HCT116 (cell line): ENCODE results near the gene SMG6. TPM values are rescaled to one million over a fixed set of nuclear protein-coding genes. Genes with fewer than 3 reads are reported as not detected.

ENCODE experiments used
- ATAC-seq: fragments of 200-7000 bp; cut with Tn5 transposase; 2 replicates; pipeline ENCODE4 v1.9.1; 2020; ENCODE audit warnings: mild to moderate bottlenecking, moderate library complexity
- BruUV-seq: library from RNA; stranded (reverse); fragments of 400-500 nt; replicated peaks from 2 replicates; lab custom pipeline; 2021; lab: Mats Ljungman, UMichigan
- CTCF ChIA-PET: fragments of 300-600 bp; sonication (Branson Sonifier 250); formaldehyde crosslinking; loops from one replicate; lab custom pipeline; 2021; ENCODE audit warnings: antibody characterized with exemption; lab: Charles Lee
- POLR2A ChIA-PET: fragments of 300-600, 350-600 bp; sonication (Branson Sonifier 250); formaldehyde crosslinking; loops from one replicate; lab custom pipeline; 2021; ENCODE audit warnings: antibody characterized with exemption; lab: Charles Lee
- RAD21 ChIA-PET, 2 experiments: fragments of 300-600 bp; sonication (Branson Sonifier 250); formaldehyde crosslinking; loops; one replicate each; lab custom pipeline; 2023; ENCODE audit warnings: low total read pairs in 2 of 2; ENCODE audit not compliant: uncharacterized antibody in 2 of 2, unreplicated experiment in 2 of 2, low non-redundant PET in 1 of 2; lab: Charles Lee
- DNase-seq: peaks from one replicate; pipeline ENCODE4 v3.0.0-alpha.2; 2010; ENCODE audit warnings: low read depth, low spot score
- H2AFZ ChIP-seq: fragments of 200-600 bp; shearing (Covaris generic), sonication (generic); 2 replicates; pipeline ENCODE4 v1.6.1; 2017; ENCODE audit warnings: low read depth, mixed run types, mixed read lengths, antibody characterized with exemption, low read length; ENCODE audit not compliant: poor library complexity, severe bottlenecking
- H3K27ac ChIP-seq: 2 replicates; pipeline ENCODE4 v1.5.1; 2012; ENCODE audit warnings: low read depth, low read length
- H3K27me3 ChIP-seq: fragments of 200-600 bp; sonication (generic); 2 replicates; pipeline ENCODE4 v1.6.1; 2016; ENCODE audit warnings: mixed run types, low read length, mixed read lengths; ENCODE audit not compliant: insufficient read depth
- H3K36me3 ChIP-seq, 2 experiments: fragments of 200-500 bp in 1 of 2; fragments of 200-600 bp in 1 of 2; sonication (Bioruptor generic) in 1 of 2; sonication (generic) in 1 of 2; 2 replicates each; pipeline versions ENCODE4 v1.5.1 to v1.6.1; 2014 to 2016; ENCODE audit warnings: low read length in 2 of 2, inconsistent platforms in 1 of 2, mixed read lengths in 1 of 2, mixed run types in 1 of 2; ENCODE audit not compliant: insufficient read depth in 2 of 2, control insufficient read depth in 1 of 2
- H3K4me1 ChIP-seq, 2 experiments: fragments of 200-600 bp in 1 of 2; sonication (generic) in 1 of 2; 2 replicates each; pipeline versions ENCODE4 v1.5.1 to v1.6.1; 2012 to 2017; ENCODE audit warnings: low read length in 2 of 2, inconsistent platforms in 1 of 2, mild to moderate bottlenecking in 1 of 2, mixed read lengths in 1 of 2, mixed run types in 1 of 2, moderate library complexity in 1 of 2; ENCODE audit not compliant: insufficient read depth in 2 of 2, control insufficient read depth in 1 of 2
- H3K4me2 ChIP-seq: fragments of 200-600 bp; sonication (generic); 2 replicates; pipeline ENCODE4 v1.6.1; 2017; ENCODE audit warnings: mixed run types, low read length, mixed read lengths
- H3K4me3 ChIP-seq, 2 experiments: fragments of 200-600 bp in 1 of 2; sonication (generic) in 1 of 2; replicated peaks in 1 of 2; 2 replicates each; pipeline ENCODE4 v1.5.1; 2011 to 2016; ENCODE audit warnings: low read length in 2 of 2, control low read depth in 1 of 2, low read depth in 1 of 2, mild to moderate bottlenecking in 1 of 2, mixed read lengths in 1 of 2, mixed run types in 1 of 2
- H3K79me2 ChIP-seq: fragments of 200-600 bp; sonication (generic); 2 replicates; pipeline ENCODE4 v1.6.1; 2017; ENCODE audit warnings: mild to moderate bottlenecking, mixed run types, low read length, moderate library complexity, mixed read lengths; ENCODE audit not compliant: insufficient read depth
- H3K9ac ChIP-seq: fragments of 200-600 bp; sonication (generic); 2 replicates; pipeline ENCODE4 v1.6.1; 2016; ENCODE audit warnings: low read length, mixed read lengths
- H3K9me2 ChIP-seq: fragments of 200-600 bp; sonication (generic), shearing (Covaris generic); 2 replicates; pipeline ENCODE4 v1.6.1; 2017; ENCODE audit warnings: mixed run types, mild to moderate bottlenecking, moderate library complexity; ENCODE audit not compliant: insufficient read depth
- H3K9me3 ChIP-seq, 2 experiments: fragments of 200-500 bp in 1 of 2; fragments of 200-600 bp in 1 of 2; sonication (Bioruptor generic) in 1 of 2; sonication (generic) in 1 of 2; 2 replicates each; pipeline ENCODE4 v1.6.1; 2014 to 2017; ENCODE audit warnings: low read length in 2 of 2, mixed read lengths in 2 of 2, inconsistent platforms in 1 of 2, low read depth in 1 of 2, mild to moderate bottlenecking in 1 of 2, mixed run types in 1 of 2, moderate library complexity in 1 of 2; ENCODE audit not compliant: control insufficient read depth in 1 of 2, insufficient read depth in 1 of 2
- H4K20me1 ChIP-seq: fragments of 200-600 bp; sonication (generic), shearing (Covaris generic); 2 replicates; pipeline ENCODE4 v1.6.1; 2017; ENCODE audit warnings: mixed run types, mild to moderate bottlenecking, moderate library complexity; ENCODE audit not compliant: insufficient read depth
- CBX3 ChIP-seq: IDR thresholded peaks from 2 replicates; pipeline ENCODE4 v1.6.1; 2012; ENCODE audit warnings: low read depth
- CEBPB ChIP-seq: IDR thresholded peaks from 2 replicates; pipeline ENCODE4 v1.6.1; 2012; ENCODE audit warnings: low read depth
- FOSL1 ChIP-seq: IDR thresholded peaks from 2 replicates; pipeline ENCODE4 v1.6.1; 2012; ENCODE audit warnings: low read depth
- MAX ChIP-seq: IDR thresholded peaks from 2 replicates; pipeline ENCODE4 v1.6.1; 2012
- REST ChIP-seq: IDR thresholded peaks from 2 replicates; pipeline ENCODE4 v1.6.1; 2012; ENCODE audit warnings: low read depth
- SIN3A ChIP-seq: IDR thresholded peaks from 2 replicates; pipeline ENCODE4 v1.6.1; 2012; ENCODE audit warnings: low read depth
- SP1 ChIP-seq: IDR thresholded peaks from 2 replicates; pipeline ENCODE4 v1.6.1; 2012; ENCODE audit warnings: low read depth
- SRF ChIP-seq: IDR thresholded peaks from 2 replicates; pipeline ENCODE4 v1.6.1; 2012; ENCODE audit warnings: low read depth
- TCF7L2 ChIP-seq: IDR thresholded peaks from 2 replicates; pipeline ENCODE4 v1.7.0; 2011; ENCODE audit warnings: borderline replicate concordance, inconsistent platforms; ENCODE audit not compliant: insufficient read depth, insufficient read length; ENCODE audit errors: extremely low read depth
- intact Hi-C: fragments of 100-400 bp; cut with micrococcal nuclease; formaldehyde crosslinking; loops from 2 replicates; pipeline ENCODE4 v1.10.0; 2022
- total RNA-seq: library from RNA; stranded (reverse); gene quantifications from one replicate; pipeline ENCODE4 v1.2.1, GENCODE V29; 2021; ENCODE audit not compliant: unreplicated experiment

SMG6 gene
- total RNA-seq, 1 experiment from 2014 or later, result 23.1 TPM

GRCh38 chr17:2053380-2054261 is 250.0 kb downstream of the SMG6 start:
- no peaks in the 10 kb centered on the region for H3K9me3 ChIP-seq
- DNase-seq, result no peak
- no peaks in the 10 kb centered on the region for H3K79me2 ChIP-seq
- H3K27ac ChIP-seq, result no peak overlapping the region
- H3K9me2 ChIP-seq, result no peaks in the 10 kb centered on the region
- POLR2A ChIA-PET, result no interaction called here
- H3K4me3 ChIP-seq, result no peak overlapping the region
- no peak for TF ChIP-seq MAX
- TF ChIP-seq SP1, result no peak
- no peak for TF ChIP-seq SIN3A
- TF ChIP-seq SRF, result no peak
- no peak for TF ChIP-seq TCF7L2
- TF ChIP-seq CEBPB, result no peak
- TF ChIP-seq FOSL1, result no peak
- RAD21 ChIA-PET, result interaction anchor here in 1 of 2 experiments (0.5 kb wide), 1 partner anchor 74 kb away, joined by 3 read pairs; no protein-coding TSS in a partner anchor
- no peak overlapping the region for H3K4me2 ChIP-seq
- BruUV-seq, result no TSS peak
- no peak overlapping the region for H3K9ac ChIP-seq
- H4K20me1 ChIP-seq, result no peaks in the 10 kb centered on the region
- intact Hi-C loops, result no loop called here
- H2AFZ ChIP-seq, result no peak overlapping the region
- H3K27me3 ChIP-seq, result no peaks in the 10 kb centered on the region
- no peak for ATAC-seq
- H3K4me1 ChIP-seq, result peaks cover 8 to 32% of the 10 kb centered on the region in 2 experiments
- H3K36me3 ChIP-seq, result no peaks in the 10 kb centered on the region
- CTCF ChIA-PET, result interaction anchor here (0.6 to 8.0 kb wide), 4 partner anchors 145 to 363 kb away, joined by 4 to 200 read pairs (median 6); no protein-coding TSS in a partner anchor

GRCh38 chr17:2051933-2052559 is 251.5 kb downstream of the SMG6 start:
- Histone ChIP-seq H2AFZ (no peak overlapping the region), H3K79me2 (no peaks in the 10 kb centered on the region), H3K27ac (no peak overlapping the region), H3K27me3 (no peaks in the 10 kb centered on the region), H3K36me3 (no peaks in the 10 kb centered on the region), H4K20me1 (no peaks in the 10 kb centered on the region), H3K9ac (no peak overlapping the region), H3K9me2 (no peaks in the 10 kb centered on the region), H3K4me2 (no peak overlapping the region), H3K4me3 (no peak overlapping the region), H3K4me1 (peaks cover 10 to 32% of the 10 kb centered on the region in 2 experiments), H3K9me3 (no peaks in the 10 kb centered on the region)
- no TSS peak for BruUV-seq
- intact Hi-C loops, result no loop called here
- ChIA-PET RAD21 (no interaction called here), CTCF (no interaction called here), POLR2A (no interaction called here)
- ATAC-seq, result no peak
- DNase-seq, result no peak
- TF ChIP-seq FOSL1 (no peak), CEBPB (no peak), CBX3 (no peak), REST (no peak)
